CD4-positive, alpha-beta T cell treated with Interleukin-6 at 100 ng/mL for 8 hours (primary cell): ENCODE results near the gene ATP5MC3.
A peak's percentile ranks its signal among the peaks of the same experiment; 100 is the strongest.
"Not testable (repeated sequence)": the region's sequence is repeated elsewhere in the genome, so short reads cannot be mapped to it uniquely, and the experiment has no call there.

Experiments
- DNase-seq: peaks from one replicate; pipeline ENCODE4 v3.0.0-alpha.2; 2020; ENCODE audit warnings: mixed read lengths, low spot score

The ATP5MC3 gene

GRCh38 chr2:175181104-175181876 lies at the start of gene ATP5MC3:
Gene ATP5MC3 (minus strand): TSS chr2:175181710. CDS start chr2:175181393, 317 bp downstream.
- DNase-seq: peak; percentile 94

- DNase-seq: not testable (repeated sequence)
Observed at GRCh38 chr2:175228601-175229000, 47.1 kb upstream of the ATP5MC3 start.

GRCh38 chr2:175228179-175228578 lies 46.7 kb upstream of the ATP5MC3 start:
- no peak for DNase-seq

- no peak for DNase-seq
Observed at GRCh38 chr2:175227393-175227792, 45.9 kb upstream of the ATP5MC3 start.

GRCh38 chr2:175220075-175220474 lies 38.6 kb upstream of the ATP5MC3 start:
- DNase-seq: no peak

DNA sequence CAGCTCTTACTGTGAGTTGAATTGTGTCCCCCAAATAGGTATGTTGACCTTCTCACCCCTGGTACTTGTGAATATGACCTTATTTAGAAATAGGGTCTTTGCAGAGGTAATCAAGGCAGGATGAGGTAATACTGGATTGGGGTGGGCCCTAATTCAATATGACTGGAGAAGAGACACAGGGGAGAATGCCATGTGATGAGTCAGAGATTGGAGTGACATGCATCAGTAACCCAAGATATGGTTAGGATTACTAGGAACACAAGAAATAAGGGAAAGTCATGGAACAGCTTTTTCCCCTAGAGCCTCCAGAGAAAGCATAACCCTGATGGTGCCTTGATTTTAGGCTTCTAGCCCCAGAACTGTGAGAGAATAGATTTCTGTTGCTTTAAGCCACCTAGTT lies 37.0 kb upstream of the ATP5MC3 start:
- no peak for DNase-seq

DNA sequence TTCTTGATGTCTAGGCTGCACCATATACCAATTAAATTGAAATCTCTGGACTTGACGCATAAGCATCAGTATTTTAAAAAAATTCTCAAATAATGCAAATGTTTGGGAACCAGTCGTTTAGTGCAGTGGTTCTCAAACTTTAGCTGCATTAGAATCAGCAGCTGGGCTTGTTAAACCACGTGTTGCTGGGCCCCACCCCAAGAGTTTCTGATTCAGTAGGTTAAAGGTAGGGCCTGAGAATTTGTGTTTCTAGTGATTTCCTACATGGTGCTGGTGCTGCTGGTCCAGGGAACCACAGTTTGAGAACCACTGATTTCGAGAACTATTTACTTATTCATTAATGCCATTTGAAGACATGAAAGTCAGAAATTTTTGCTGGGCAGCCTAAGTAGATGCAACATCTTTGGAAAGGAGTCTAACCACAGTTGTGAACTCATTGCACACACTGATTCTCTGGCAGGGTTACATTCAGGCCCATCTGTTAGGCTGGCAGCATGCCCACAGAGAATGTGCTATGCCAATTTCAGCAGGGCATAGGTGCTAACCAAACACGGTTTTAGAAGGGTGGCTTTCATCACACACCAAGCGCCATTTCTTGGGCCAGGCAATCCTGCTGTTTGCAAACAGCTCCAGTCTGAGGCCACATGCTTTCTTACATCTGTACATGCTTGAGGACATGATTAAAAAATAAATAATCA lies 26.4 kb upstream of the ATP5MC3 start:
- no peak for DNase-seq

GRCh38 chr2:175206866-175207265 lies 25.4 kb upstream of the ATP5MC3 start:
- no peak for DNase-seq

- no peak for DNase-seq
Observed at GRCh38 chr2:175205523-175205922, 24.0 kb upstream of the ATP5MC3 start.

- peak; percentile 29 for DNase-seq
Observed at GRCh38 chr2:175203621-175204496, 22.3 kb upstream of the ATP5MC3 start.

- DNase-seq: no peak
Observed at GRCh38 chr2:175195012-175195411, 13.5 kb upstream of the ATP5MC3 start.

DNA sequence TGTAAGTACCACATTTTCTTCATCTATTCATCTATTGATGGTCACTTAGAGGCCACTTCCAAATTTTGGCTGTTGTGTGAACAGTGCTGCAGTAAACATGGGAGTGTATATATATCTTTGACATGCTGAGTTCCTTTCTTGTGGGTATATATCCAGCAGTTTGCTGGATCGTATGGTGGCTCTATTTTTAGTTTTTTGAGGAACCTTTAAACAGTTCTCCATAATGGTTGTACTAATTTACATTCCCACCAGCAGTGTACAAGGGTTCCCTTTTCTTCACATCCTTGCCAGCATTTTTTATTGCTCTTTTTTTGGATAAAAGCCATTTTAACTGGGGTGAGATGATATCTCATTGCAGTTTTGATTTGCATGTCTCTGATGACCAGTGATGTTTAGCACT lies 7.3 kb upstream of the ATP5MC3 start:
- no peak for DNase-seq

DNA sequence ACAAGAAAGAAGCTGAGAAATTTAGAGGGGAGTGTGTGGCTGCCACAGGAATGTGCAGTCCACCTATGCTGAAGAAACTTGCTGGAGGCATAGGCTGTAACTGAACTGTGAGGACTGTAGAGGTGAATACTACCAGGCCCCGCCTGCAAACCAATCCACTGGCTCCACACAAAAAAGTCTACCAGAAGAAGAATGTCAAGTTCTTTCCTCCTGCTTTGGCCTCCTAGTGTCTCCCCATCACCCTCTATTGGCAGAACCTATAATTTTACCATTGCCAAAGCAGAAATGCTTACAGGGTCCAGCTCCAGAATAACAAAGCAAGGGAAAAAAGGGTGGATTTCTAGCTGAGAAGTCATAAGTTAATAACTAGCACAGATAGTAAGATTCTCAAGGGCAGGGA lies 5.9 kb upstream of the ATP5MC3 start:
- DNase-seq: peak; percentile 5

DNA sequence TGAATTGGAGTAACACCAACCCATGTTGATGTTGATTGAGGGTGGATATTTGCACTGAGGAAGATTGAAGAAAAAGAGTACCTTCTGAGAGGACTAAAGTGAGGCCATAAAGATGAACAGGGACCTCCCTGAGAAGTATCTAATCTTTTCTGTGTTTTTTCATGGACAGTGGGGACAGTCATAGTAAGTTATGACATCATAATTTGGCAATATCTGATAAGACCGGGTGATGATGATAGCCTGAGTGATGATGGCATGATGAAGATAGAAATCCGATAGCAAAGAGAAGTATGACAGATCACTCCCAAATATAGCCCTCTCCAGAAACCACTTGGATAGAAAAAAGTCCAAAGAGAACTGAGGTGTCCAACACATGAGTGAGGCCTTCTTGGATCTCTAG lies 2.2 kb upstream of the ATP5MC3 start:
- DNase-seq: no peak

- no peak for DNase-seq
Observed at GRCh38 chr2:175181877-175182308, 383 bp upstream of the ATP5MC3 start.

GRCh38 chr2:175180701-175181103 lies 808 bp downstream of the ATP5MC3 start:
- DNase-seq: peak; percentile 30

DNA sequence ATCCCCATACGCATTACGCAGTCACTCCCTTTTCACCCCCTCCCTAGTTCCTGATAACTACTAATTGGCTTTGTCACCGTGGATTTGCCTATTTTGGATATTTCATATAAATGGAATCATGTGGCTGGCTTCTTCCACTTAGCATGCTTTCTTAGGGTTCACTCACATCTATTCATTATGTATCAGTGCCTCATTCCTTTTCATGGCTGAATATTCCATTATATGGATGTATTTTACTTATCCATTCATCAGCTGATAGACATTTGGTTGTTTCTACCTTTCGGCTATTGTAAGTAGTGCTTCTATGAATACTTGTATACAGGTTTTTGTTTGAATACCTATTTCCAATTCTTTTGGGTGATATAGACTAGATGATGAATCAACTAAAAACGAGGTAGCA lies 4.9 kb downstream of the ATP5MC3 start:
- DNase-seq: no peak

DNA sequence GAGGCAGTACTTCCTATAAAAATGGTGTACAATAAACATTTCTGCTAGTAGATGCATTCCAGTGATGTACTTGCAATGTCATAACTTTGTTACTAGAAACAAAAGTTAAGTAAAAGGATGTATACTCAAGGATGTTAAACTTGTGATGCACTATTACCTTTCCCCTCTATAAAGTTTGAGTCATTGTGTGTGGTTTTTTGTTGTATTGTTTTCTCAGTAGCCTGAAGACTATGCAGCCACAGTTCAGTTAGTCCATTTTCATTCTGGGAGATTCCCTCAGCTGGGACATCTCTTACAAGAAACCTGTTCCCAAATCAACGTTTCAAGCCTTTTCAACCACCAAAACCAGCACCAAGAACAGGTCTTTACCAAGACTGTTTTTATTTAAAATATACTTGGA lies 5.6 kb downstream of the ATP5MC3 start:
- DNase-seq: no peak

DNA sequence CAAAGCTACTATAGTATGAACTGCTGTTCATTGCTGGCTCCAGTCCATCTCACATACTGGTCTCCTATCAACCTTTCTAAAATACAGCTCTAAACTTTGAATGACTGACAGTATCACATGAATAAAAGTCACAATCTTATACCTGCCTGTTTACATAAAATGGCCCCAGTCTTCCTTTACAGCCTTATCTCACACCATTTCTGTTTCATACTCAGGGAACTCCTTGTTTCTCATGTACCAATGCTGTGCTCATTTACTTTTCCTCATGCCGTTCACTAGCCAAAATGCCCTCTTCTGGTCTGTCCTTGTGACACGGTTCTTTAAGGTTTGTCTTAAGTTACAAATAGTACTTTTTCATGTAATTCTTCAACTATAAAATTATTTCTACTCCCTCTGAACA lies 6.2 kb downstream of the ATP5MC3 start:
- no peak for DNase-seq

GRCh38 chr2:175170659-175171304 lies 10.7 kb downstream of the ATP5MC3 start:
- no peak for DNase-seq

- no peak for DNase-seq
Observed at GRCh38 chr2:175169191-175169590, 12.3 kb downstream of the ATP5MC3 start.

DNA sequence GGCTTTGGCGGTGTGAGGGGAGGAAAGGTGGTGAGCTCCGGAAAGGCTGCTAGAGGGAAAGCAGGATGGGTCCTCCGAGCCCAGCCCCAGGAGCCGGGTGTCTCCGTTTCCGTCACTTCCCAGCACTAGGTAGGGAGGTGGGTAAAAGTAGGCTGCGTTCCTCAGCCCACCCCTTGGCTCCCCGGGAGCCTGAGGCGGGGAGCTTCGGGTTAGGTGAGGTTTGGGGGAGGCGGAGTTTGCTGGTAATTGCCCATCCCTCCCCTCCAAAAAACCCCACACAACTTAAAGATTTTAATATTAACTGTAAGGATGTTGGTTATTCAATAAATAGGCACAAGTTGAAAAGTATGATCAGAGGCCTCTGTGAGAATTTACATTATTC lies 13.0 kb downstream of the ATP5MC3 start:
- no peak for DNase-seq
